HepG2 (cell line): ENCODE measurements around the gene ZNF844. TPM values are rescaled to one million over a fixed set of nuclear protein-coding genes. Genes with fewer than 3 reads are reported as not detected.

ENCODE experiments used
- ARNT ChIP-seq: fragments of 450-650 bp; IDR thresholded peaks from 2 replicates; pipeline ENCODE4 v1.6.1; 2017
- ATAD3A ChIP-seq: sonication (generic); formaldehyde crosslinking; IDR thresholded peaks from 2 replicates; pipeline ENCODE4 v1.4.0; 2020; ENCODE audit warnings: missing genetic modification reagents
- CREM ChIP-seq, 2 experiments: sonication (generic) in 1 of 2; formaldehyde crosslinking in 1 of 2; IDR thresholded peaks; 2 replicates each; pipeline versions ENCODE4 v1.4.0 to v1.6.1; 2016 to 2020; ENCODE audit warnings: antibody characterized with exemption in 1 of 2, mild to moderate bottlenecking in 1 of 2, missing genetic modification reagents in 1 of 2
- GTF3A ChIP-seq: sonication (generic); formaldehyde crosslinking; conservative IDR thresholded peaks from 2 replicates; pipeline ENCODE4 v1.4.0; 2020; ENCODE audit warnings: mild to moderate bottlenecking, missing genetic modification reagents
- GZF1 ChIP-seq: sonication (generic); formaldehyde crosslinking; IDR thresholded peaks from 2 replicates; pipeline ENCODE4 v1.5.1; 2020; ENCODE audit warnings: mild to moderate bottlenecking, missing genetic modification reagents
- KDM2A ChIP-seq: sonication (generic); formaldehyde crosslinking; IDR thresholded peaks from 2 replicates; pipeline ENCODE4 v1.4.0; 2020; ENCODE audit warnings: low read depth, missing genetic modification reagents, borderline replicate concordance
- KDM4B ChIP-seq: sonication (generic); formaldehyde crosslinking; IDR thresholded peaks from 2 replicates; pipeline ENCODE4 v1.4.0; 2020; ENCODE audit warnings: missing genetic modification reagents
- KMT2B ChIP-seq: IDR thresholded peaks from 2 replicates; pipeline ENCODE4 v1.6.1; 2016; ENCODE audit warnings: missing genetic modification reagents, missing compliant biosample characterization
- MBNL3 ChIP-seq: fragments of 250-450 bp; sonication (Bioruptor Pico); conservative IDR thresholded peaks from 2 replicates; pipeline ENCODE4 v1.8.0; 2022; ENCODE audit warnings: mild to moderate bottlenecking, inconsistent platforms
- NFKB2 ChIP-seq: sonication (generic); formaldehyde crosslinking; IDR thresholded peaks from 2 replicates; pipeline ENCODE4 v1.4.0; 2020; ENCODE audit warnings: missing genetic modification reagents, borderline replicate concordance
- NKX3-1 ChIP-seq: sonication (generic); formaldehyde crosslinking; IDR thresholded peaks from 2 replicates; pipeline ENCODE4 v1.5.0; 2020; ENCODE audit warnings: missing genetic modification reagents
- SMARCC2 ChIP-seq: fragments of 450-650 bp; IDR thresholded peaks from 2 replicates; pipeline ENCODE4 v1.6.1; 2017; ENCODE audit warnings: antibody characterized with exemption, mild to moderate bottlenecking
- XRCC5 ChIP-seq: fragments of 200-400 bp; formaldehyde crosslinking; optimal IDR thresholded peaks from 2 replicates; pipeline ENCODE3; 2017; ENCODE audit warnings: mild to moderate bottlenecking, low read length
- ZBTB3 ChIP-seq: sonication (generic); formaldehyde crosslinking; IDR thresholded peaks from 2 replicates; pipeline ENCODE4 v1.4.0; 2020; ENCODE audit warnings: low read depth, mild to moderate bottlenecking, moderate library complexity, missing genetic modification reagents, borderline replicate concordance
- ZFY ChIP-seq: sonication (generic); formaldehyde crosslinking; IDR thresholded peaks from 2 replicates; pipeline ENCODE4 v1.4.0; 2020; ENCODE audit warnings: missing genetic modification reagents
- ZMYM4 ChIP-seq: sonication (generic); formaldehyde crosslinking; IDR thresholded peaks from 2 replicates; pipeline ENCODE4 v1.8.1; 2023; ENCODE audit warnings: mild to moderate bottlenecking, missing genetic modification reagents
- ZNF20 ChIP-seq: sonication (generic); formaldehyde crosslinking; IDR thresholded peaks from 2 replicates; pipeline ENCODE4 v1.4.0; 2020; ENCODE audit warnings: mild to moderate bottlenecking, moderate library complexity, missing genetic modification reagents
- ZNF333 ChIP-seq: sonication (generic); formaldehyde crosslinking; IDR thresholded peaks from 2 replicates; pipeline ENCODE4 v1.4.0; 2020; ENCODE audit warnings: mild to moderate bottlenecking, missing genetic modification reagents, borderline replicate concordance
- ZNF567 ChIP-seq: sonication (generic); formaldehyde crosslinking; IDR thresholded peaks from 2 replicates; pipeline ENCODE4 v1.8.1; 2023; ENCODE audit warnings: mild to moderate bottlenecking, missing genetic modification reagents, borderline replicate concordance
- ZNF607 ChIP-seq: sonication (generic); formaldehyde crosslinking; IDR thresholded peaks from 2 replicates; pipeline ENCODE4 v1.5.1; 2020; ENCODE audit warnings: missing genetic modification reagents, mild to moderate bottlenecking, borderline replicate concordance
- ZNF761 ChIP-seq: sonication (generic); formaldehyde crosslinking; conservative IDR thresholded peaks from 2 replicates; pipeline ENCODE4 v1.4.0; 2020; ENCODE audit warnings: mild to moderate bottlenecking, missing genetic modification reagents
- polyA plus RNA-seq, 8 experiments: library from polyadenylated mRNA; depleted of rRNA in 3 of 8; stranded (reverse) in 7 of 8; unstranded in 1 of 8; fragments of >200 nt; fragmentation: Illumina TruSeq in 4 of 8; extraction: Trizol in 4 of 8; gene quantifications; 2 replicates each; pipeline versions ENCODE4 v1.2.1 to v1.2.3, GENCODE V29; 2011 to 2016; ENCODE audit warnings: low read depth in 4 of 8, missing spikeins in 1 of 8, mixed read lengths in 1 of 8; ENCODE audit not compliant: insufficient read depth in 1 of 8
- total RNA-seq, 5 experiments: library from RNA; depleted of rRNA; stranded (reverse); fragments of >200 nt; fragmentation: Illumina TruSeq; extraction: Trizol; gene quantifications; 2 replicates each; pipeline ENCODE4 v1.2.3, GENCODE V29; 2016; ENCODE audit warnings: low read depth in 1 of 5
- TF ChIP-seq, protein P1 (sequence below), 2 experiments: fragments of 450-650 bp in 1 of 2; sonication (generic) in 1 of 2; formaldehyde crosslinking; IDR thresholded peaks; 2 replicates each; pipeline versions ENCODE4 v1.5.0 to v1.8.0; 2020 to 2022; ENCODE audit warnings: mild to moderate bottlenecking in 1 of 2, missing genetic modification reagents in 1 of 2
- TF ChIP-seq, protein P2 (sequence below): sonication (generic); formaldehyde crosslinking; conservative IDR thresholded peaks from 2 replicates; pipeline ENCODE4 v1.4.0; 2020; ENCODE audit warnings: missing genetic modification reagents
- TF ChIP-seq, protein P3 (sequence below): sonication (generic); formaldehyde crosslinking; IDR thresholded peaks from 2 replicates; pipeline ENCODE4 v1.4.0; 2020; ENCODE audit warnings: mild to moderate bottlenecking, missing genetic modification reagents
- TF ChIP-seq, protein P4 (sequence below): IDR thresholded peaks from 2 replicates; pipeline ENCODE4 v1.6.1; 2012; ENCODE audit warnings: inconsistent platforms

The ZNF844 gene
- total and polyA plus RNA-seq, 2 of the 13 experiments (the other 11 are each of a cell fraction or from before 2014, with no cell fraction given) = 1.0 to 3.2 TPM

DNA sequence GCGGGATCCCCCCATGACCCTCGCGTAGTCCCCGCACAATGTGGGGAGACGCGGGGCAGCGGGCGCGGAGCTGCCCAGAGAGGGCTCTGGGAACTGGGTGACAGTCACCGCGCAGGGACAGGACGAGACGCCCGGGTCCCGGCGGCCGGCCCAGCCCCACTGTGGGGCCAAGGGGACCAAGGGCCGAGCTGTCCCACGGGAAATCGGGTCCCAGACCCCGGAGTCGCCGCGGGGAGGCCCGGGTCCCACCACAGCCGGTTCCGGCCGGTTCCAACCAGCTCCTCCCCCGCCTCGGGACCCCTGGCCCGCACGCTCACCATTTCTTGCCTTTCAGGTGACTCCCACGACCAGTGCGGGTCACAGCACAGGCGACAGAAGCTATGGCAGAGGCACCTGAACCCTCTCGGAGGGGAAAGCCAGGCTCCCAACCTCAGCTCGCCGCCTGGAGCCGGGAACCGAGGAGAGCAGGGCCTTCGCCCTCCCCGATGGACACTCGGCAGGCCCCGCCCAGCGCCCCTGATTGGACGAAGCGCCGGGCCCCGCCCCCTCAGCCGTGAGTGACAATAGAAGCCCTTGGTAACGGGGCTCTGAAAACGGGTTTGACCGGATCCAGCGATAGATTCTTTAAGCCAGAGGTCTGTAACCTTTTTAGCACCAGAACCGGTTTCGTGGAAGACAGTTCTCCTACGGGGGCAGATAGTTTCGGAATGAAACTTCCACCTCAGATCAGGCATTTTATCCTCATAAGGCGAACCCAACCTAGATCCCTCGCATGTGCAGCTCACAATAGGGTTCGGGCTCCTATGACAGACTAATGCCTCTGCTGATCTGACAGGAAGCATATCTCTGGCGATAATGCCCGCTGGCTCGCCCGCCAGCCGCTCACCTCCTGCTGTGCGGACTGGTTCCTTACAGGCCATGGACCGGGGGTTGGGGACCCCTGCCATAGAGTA is 29.0 kb upstream of the ZNF844 start, which contains the start of gene ZNF433 (continued):
- peak; percentile 63; the same call in 1 of the 2 replicates for TF ChIP-seq ZMYM4 (CRISPR knock-in tag)
- peak; percentile 65; the same call in 1 of the 2 replicates for TF ChIP-seq ZNF607 (CRISPR knock-in tag)
- no peak for TF ChIP-seq KDM4B (CRISPR knock-in tag)
- no peak for TF ChIP-seq ZBTB3 (CRISPR knock-in tag)
- no peak for TF ChIP-seq MBNL3
- no peak for TF ChIP-seq ZNF333 (CRISPR knock-in tag)
- no peak for TF ChIP-seq CREM (IDR thresholded peaks at IDR 0.05)
- no peak for TF ChIP-seq CREM (CRISPR knock-in tag; IDR thresholded peaks at IDR 0.05)
- no peak for TF ChIP-seq ARNT
- peak; percentile 84; the same call in 1 of the 2 replicates for TF ChIP-seq ZFY (CRISPR knock-in tag)
- peak; percentile 82; the same call in 1 of the 2 replicates for TF ChIP-seq ZNF761 (CRISPR knock-in tag)
- TF ChIP-seq, protein P1, sequence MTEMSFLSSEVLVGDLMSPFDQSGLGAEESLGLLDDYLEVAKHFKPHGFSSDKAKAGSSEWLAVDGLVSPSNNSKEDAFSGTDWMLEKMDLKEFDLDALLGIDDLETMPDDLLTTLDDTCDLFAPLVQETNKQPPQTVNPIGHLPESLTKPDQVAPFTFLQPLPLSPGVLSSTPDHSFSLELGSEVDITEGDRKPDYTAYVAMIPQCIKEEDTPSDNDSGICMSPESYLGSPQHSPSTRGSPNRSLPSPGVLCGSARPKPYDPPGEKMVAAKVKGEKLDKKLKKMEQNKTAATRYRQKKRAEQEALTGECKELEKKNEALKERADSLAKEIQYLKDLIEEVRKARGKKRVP (CRISPR knock-in tag; IDR thresholded peaks at IDR 0.05) = peak in 1 of 2 experiments; percentile 65; a peak in 2 of 4 replicates
- TF ChIP-seq NKX3-1 (CRISPR knock-in tag) = peak; percentile 30; the same call in 1 of the 2 replicates
- no peak for TF ChIP-seq SMARCC2
- TF ChIP-seq KMT2B = peak; percentile 83
- TF ChIP-seq, protein P2, sequence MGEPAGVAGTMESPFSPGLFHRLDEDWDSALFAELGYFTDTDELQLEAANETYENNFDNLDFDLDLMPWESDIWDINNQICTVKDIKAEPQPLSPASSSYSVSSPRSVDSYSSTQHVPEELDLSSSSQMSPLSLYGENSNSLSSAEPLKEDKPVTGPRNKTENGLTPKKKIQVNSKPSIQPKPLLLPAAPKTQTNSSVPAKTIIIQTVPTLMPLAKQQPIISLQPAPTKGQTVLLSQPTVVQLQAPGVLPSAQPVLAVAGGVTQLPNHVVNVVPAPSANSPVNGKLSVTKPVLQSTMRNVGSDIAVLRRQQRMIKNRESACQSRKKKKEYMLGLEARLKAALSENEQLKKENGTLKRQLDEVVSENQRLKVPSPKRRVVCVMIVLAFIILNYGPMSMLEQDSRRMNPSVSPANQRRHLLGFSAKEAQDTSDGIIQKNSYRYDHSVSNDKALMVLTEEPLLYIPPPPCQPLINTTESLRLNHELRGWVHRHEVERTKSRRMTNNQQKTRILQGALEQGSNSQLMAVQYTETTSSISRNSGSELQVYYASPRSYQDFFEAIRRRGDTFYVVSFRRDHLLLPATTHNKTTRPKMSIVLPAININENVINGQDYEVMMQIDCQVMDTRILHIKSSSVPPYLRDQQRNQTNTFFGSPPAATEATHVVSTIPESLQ (CRISPR knock-in tag) = 0 out of 2 replicates have a peak, but pooled peaks have one; percentile 28
- peak; percentile 97 for TF ChIP-seq KDM2A (CRISPR knock-in tag)
- TF ChIP-seq, protein P3, sequence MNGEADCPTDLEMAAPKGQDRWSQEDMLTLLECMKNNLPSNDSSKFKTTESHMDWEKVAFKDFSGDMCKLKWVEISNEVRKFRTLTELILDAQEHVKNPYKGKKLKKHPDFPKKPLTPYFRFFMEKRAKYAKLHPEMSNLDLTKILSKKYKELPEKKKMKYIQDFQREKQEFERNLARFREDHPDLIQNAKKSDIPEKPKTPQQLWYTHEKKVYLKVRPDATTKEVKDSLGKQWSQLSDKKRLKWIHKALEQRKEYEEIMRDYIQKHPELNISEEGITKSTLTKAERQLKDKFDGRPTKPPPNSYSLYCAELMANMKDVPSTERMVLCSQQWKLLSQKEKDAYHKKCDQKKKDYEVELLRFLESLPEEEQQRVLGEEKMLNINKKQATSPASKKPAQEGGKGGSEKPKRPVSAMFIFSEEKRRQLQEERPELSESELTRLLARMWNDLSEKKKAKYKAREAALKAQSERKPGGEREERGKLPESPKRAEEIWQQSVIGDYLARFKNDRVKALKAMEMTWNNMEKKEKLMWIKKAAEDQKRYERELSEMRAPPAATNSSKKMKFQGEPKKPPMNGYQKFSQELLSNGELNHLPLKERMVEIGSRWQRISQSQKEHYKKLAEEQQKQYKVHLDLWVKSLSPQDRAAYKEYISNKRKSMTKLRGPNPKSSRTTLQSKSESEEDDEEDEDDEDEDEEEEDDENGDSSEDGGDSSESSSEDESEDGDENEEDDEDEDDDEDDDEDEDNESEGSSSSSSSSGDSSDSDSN (CRISPR knock-in tag) = peak; percentile 95
- TF ChIP-seq GZF1 (CRISPR knock-in tag) = no peak
- TF ChIP-seq, protein P4, sequence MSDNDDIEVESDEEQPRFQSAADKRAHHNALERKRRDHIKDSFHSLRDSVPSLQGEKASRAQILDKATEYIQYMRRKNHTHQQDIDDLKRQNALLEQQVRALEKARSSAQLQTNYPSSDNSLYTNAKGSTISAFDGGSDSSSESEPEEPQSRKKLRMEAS = peak; percentile 45; the same call in 1 of the 2 replicates
- no peak for TF ChIP-seq ATAD3A (CRISPR knock-in tag)
- TF ChIP-seq GTF3A (CRISPR knock-in tag) = no peak
- TF ChIP-seq ZNF20 (CRISPR knock-in tag) = no peak
- TF ChIP-seq NFKB2 (CRISPR knock-in tag) = peak; percentile 47; the same call in 1 of the 2 replicates
- TF ChIP-seq ZNF567 = 0 out of 2 replicates have a peak, but pooled peaks have one; percentile 73
- TF ChIP-seq XRCC5 = peak; percentile 42
